Heart left ventricle (tissue), 13 donors: ENCODE data around the gene PIGL.

Experiments
- CTCF ChIP-seq, 12 donors: fragments of 200-600 bp; sonication (generic) in 4 of 12; IDR thresholded peaks; one replicate each; pipeline versions ENCODE4 v1.5.0 to v1.8.0; 2018 to 2022; ENCODE audit warnings: antibody characterized with exemption in 12 of 12, mild to moderate bottlenecking in 5 of 12
- POLR2A ChIP-seq, 2 donors: fragments of 450-650 bp; IDR thresholded peaks; one replicate each; pipeline ENCODE4 v1.6.1; 2017; ENCODE audit warnings: antibody characterized with exemption in 2 of 2, mild to moderate bottlenecking in 2 of 2, moderate library complexity in 2 of 2
- donor health status: ischemic (EF 13 %, LVEDD 7.1; RV severe dilation, severe dysfunction).
- donor health status: DM: no; HTN: yes; CAD: no.
- donor health status: DM: no; HTN: no; CAD: no.
- donor health status: ischemic (EF 25% LVEDD 6.9; RV normal size, moderate dysfunction).
- donor health status: ischemic (EF 25% LVEDD 5.7; RV mildly dilated, moderate dysfunction).
- donor health status: ischemic (EF 35%, LVEDD 5.7; RV mildly dilated, moderate dysfunction).
- donor health status: nonischemic (EF 11% LVEDD 7.7; RV severe dilation, severe dysfunction).
- donor health status: DM: yes; HTN: yes; CAD: no.
- donor health status: PGD.
- donor health status: ischemic (EF 29% LVEDD 5.4; RV normal size, mild dysfunction).
- donor health status: nonischemic (EF 23%, LVEDD 6.1; RV moderate dilation, normal function).

- TF ChIP-seq CTCF (IDR thresholded peaks at IDR 0.05) (no peak), POLR2A (IDR thresholded peaks at IDR 0.05) (no peak)
Measured at GRCh38 chr17:16371742-16372141, 154.7 kb downstream of the PIGL start.
